Caco-2 (cell line): ENCODE data around the gene FBP2. TPM values are rescaled to one million over a fixed set of nuclear protein-coding genes. Genes with fewer than 3 reads are reported as not detected.

Experiments
- BruUV-seq: library from RNA; stranded (reverse); fragments of 400-500 nt; replicated peaks from 2 replicates; lab custom pipeline; 2021; lab: Mats Ljungman, UMichigan
- CTCF ChIA-PET: fragments of 300-600 bp; sonication (Branson Sonifier 250); formaldehyde crosslinking; loops from one replicate; lab custom pipeline; 2022; ENCODE audit warnings: antibody characterized with exemption; lab: Charles Lee
- POLR2A ChIA-PET: fragments of 300-600 bp; sonication (Branson Sonifier 250); formaldehyde crosslinking; loops from one replicate; lab custom pipeline; 2022; ENCODE audit warnings: antibody characterized with exemption; lab: Charles Lee
- DNase-seq, 2 experiments: peaks; one replicate each; pipeline versions ENCODE4 v3.0.0 to v3.0.0-alpha.2; 2020 to 2022
- H3K27me3 ChIP-seq: replicated peaks from 2 replicates; pipeline ENCODE4 v1.6.0; 2011; ENCODE audit warnings: low read length; ENCODE audit not compliant: control insufficient read depth, insufficient read depth
- H3K36me3 ChIP-seq: 2 replicates; pipeline ENCODE4 v1.5.1; 2011; ENCODE audit warnings: low read length; ENCODE audit not compliant: control insufficient read depth, insufficient read depth
- H3K4me1 ChIP-seq: fragments of 250-450 bp; sonication (Bioruptor Pico); 2 replicates; pipeline ENCODE4 v1.5.1; 2020; ENCODE audit warnings: mild to moderate bottlenecking
- H3K4me3 ChIP-seq: 2 replicates; pipeline ENCODE4 v1.5.1; 2011; ENCODE audit warnings: low read depth, mild to moderate bottlenecking, control low read depth, low read length
- H3K9me3 ChIP-seq: fragments of 250-450 bp; sonication (Bioruptor Pico); 2 replicates; pipeline ENCODE4 v1.5.1; 2020; ENCODE audit warnings: mild to moderate bottlenecking, moderate library complexity
- H3K27ac Mint-ChIP-seq: one replicate; pipeline ENCODE4 v1.8.0; 2022; ENCODE audit warnings: mixed read lengths; ENCODE audit not compliant: unreplicated experiment
- H3K27me3 Mint-ChIP-seq: one replicate; pipeline ENCODE4 v1.8.0; 2022; ENCODE audit warnings: mixed read lengths; ENCODE audit not compliant: insufficient read depth, unreplicated experiment
- H3K36me3 Mint-ChIP-seq: one replicate; pipeline ENCODE4 v1.8.0; 2022; ENCODE audit warnings: mild to moderate bottlenecking, mixed read lengths; ENCODE audit not compliant: insufficient read depth, unreplicated experiment
- H3K4me1 Mint-ChIP-seq: one replicate; pipeline ENCODE4 v1.8.0; 2022; ENCODE audit warnings: low read depth, mixed read lengths; ENCODE audit not compliant: unreplicated experiment
- H3K4me3 Mint-ChIP-seq: one replicate; pipeline ENCODE4 v1.8.0; 2022; ENCODE audit warnings: mild to moderate bottlenecking, moderate library complexity, mixed read lengths; ENCODE audit not compliant: unreplicated experiment
- H3K9me3 Mint-ChIP-seq: one replicate; pipeline ENCODE4 v1.8.0; 2022; ENCODE audit warnings: mixed read lengths; ENCODE audit not compliant: unreplicated experiment
- intact Hi-C: fragments of 100-400 bp; cut with micrococcal nuclease; formaldehyde crosslinking; loops from one replicate; pipeline ENCODE4 v1.10.0; 2022; ENCODE audit not compliant: unreplicated experiment
- total RNA-seq: library from RNA; stranded (reverse); gene quantifications from 2 replicates; pipeline ENCODE4 v1.2.3, GENCODE V29; 2022
- TF ChIP-seq, protein P1 (sequence below), 2 experiments: fragments of 200-600 bp in 1 of 2; IDR thresholded peaks; 1 replicate in 1 of 2; 2 replicates in 1 of 2; pipeline versions ENCODE4 v1.5.1 to v1.8.0; 2011 to 2022; ENCODE audit warnings: antibody characterized with exemption in 1 of 2, control low read depth in 1 of 2, inconsistent platforms in 1 of 2, low read depth in 1 of 2, low read length in 1 of 2, mild to moderate bottlenecking in 1 of 2, moderate library complexity in 1 of 2; ENCODE audit not compliant: insufficient read depth in 1 of 2, severe bottlenecking in 1 of 2, unreplicated experiment in 1 of 2

Gene FBP2
- total RNA-seq, 1 experiment from 2014 or later, result not detected

DNA sequence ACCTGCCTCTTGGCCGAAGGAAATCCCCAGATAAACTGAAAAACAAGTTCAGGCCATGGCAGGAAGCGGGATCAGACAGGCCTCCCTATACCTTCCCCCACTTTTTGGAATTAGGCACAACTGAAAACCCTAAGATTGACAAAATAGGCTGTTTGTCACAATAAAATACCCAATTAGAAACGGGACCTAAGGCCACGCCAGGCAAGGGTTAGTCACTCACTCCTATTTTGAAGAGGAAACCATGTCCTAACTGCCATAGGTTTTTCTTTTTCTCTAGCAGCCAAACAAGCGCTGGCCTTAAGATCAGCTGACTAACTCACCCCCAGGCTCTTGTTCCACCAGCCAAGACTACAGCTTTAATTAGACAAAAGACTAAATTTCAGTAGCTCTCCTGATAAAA, 11.9 kb downstream of the FBP2 start:
- H3K27ac Mint-ChIP-seq, result no peak overlapping the region
- no peak overlapping the region for H3K4me3 Mint-ChIP-seq
- DNase-seq, result no peak
- peaks cover 12% of the 10 kb centered on the region for H3K4me1 Mint-ChIP-seq
- no peaks in the 10 kb centered on the region for H3K36me3 Mint-ChIP-seq
- H3K27me3 ChIP-seq, result no peaks in the 10 kb centered on the region
- no peaks in the 10 kb centered on the region for H3K9me3 ChIP-seq
- H3K36me3 ChIP-seq, result no peaks in the 10 kb centered on the region
- H3K4me1 ChIP-seq, result no peaks in the 10 kb centered on the region
- BruUV-seq, result no TSS peak
- ChIA-PET POLR2A (no interaction called here), CTCF (no interaction called here)
- H3K9me3 Mint-ChIP-seq, result no peaks in the 10 kb centered on the region
- TF ChIP-seq, protein P1, sequence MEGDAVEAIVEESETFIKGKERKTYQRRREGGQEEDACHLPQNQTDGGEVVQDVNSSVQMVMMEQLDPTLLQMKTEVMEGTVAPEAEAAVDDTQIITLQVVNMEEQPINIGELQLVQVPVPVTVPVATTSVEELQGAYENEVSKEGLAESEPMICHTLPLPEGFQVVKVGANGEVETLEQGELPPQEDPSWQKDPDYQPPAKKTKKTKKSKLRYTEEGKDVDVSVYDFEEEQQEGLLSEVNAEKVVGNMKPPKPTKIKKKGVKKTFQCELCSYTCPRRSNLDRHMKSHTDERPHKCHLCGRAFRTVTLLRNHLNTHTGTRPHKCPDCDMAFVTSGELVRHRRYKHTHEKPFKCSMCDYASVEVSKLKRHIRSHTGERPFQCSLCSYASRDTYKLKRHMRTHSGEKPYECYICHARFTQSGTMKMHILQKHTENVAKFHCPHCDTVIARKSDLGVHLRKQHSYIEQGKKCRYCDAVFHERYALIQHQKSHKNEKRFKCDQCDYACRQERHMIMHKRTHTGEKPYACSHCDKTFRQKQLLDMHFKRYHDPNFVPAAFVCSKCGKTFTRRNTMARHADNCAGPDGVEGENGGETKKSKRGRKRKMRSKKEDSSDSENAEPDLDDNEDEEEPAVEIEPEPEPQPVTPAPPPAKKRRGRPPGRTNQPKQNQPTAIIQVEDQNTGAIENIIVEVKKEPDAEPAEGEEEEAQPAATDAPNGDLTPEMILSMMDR (IDR thresholded peaks at IDR 0.05; ENCODE audit: insufficient read depth in 1 of 2, low read depth in 1 of 2, low read length in 1 of 2, severe bottlenecking in 1 of 2, unreplicated experiment in 1 of 2), result no peak
- intact Hi-C loops, result no loop called here
- no peak overlapping the region for H3K4me3 ChIP-seq
- no peaks in the 10 kb centered on the region for H3K27me3 Mint-ChIP-seq

DNA sequence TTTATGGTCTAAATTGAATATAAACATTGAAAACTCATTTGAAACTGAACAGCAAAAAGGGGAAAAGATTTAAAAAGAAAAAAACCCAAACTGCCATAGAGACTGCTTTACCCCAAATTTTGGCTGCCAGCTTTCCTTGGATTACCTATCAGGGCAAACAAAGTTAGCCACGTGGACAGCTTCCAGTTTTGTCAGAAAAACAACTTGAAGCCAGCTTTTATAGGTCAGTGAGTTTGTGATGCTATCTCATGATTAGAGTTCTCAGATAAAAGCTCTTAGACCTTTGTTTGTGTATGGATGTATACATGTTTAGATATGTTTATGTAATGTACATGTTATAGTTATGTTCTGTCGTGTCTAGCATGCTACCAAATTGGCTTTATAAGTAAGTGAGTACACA, 16.1 kb downstream of the FBP2 start:
- DNase-seq, result no peak
- POLR2A ChIA-PET, result no interaction called here

DNA sequence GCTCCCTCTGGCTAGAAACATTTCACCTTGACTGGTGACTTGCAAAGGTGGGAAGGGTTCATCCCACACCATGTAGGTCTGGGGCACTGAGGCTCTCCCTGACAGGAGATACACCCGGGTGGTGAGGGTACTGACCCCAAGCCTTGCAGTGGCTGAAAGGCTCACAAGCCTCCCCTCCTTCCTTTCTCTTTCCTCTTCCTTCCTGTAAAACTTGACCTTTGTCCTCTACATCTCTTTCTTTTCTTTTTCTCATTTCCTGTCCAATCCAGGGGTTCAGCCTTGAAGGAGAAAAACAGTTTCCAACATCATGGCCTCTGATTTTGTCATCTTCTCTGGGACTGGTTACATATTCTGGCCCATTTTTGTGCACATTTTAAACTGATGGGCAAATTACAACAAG, 16.6 kb downstream of the FBP2 start:
- H3K27me3 ChIP-seq, result no peaks in the 10 kb centered on the region
- H3K4me1 Mint-ChIP-seq, result peaks cover 7% of the 10 kb centered on the region
- no peak overlapping the region for H3K27ac Mint-ChIP-seq
- H3K9me3 Mint-ChIP-seq, result no peaks in the 10 kb centered on the region
- H3K4me3 ChIP-seq, result no peak overlapping the region
- no peaks in the 10 kb centered on the region for H3K4me1 ChIP-seq
- H3K4me3 Mint-ChIP-seq, result no peak overlapping the region
- no peak for DNase-seq
- peaks cover 4% of the 10 kb centered on the region for H3K36me3 Mint-ChIP-seq
- no peaks in the 10 kb centered on the region for H3K9me3 ChIP-seq
- POLR2A ChIA-PET, result no interaction called here
- CTCF ChIA-PET, result no interaction called here
- intact Hi-C loops, result no loop called here
- no peaks in the 10 kb centered on the region for H3K36me3 ChIP-seq
- H3K27me3 Mint-ChIP-seq, result peaks cover 9% of the 10 kb centered on the region
- TF ChIP-seq, protein P1 (IDR thresholded peaks at IDR 0.05; ENCODE audit: insufficient read depth in 1 of 2, low read depth in 1 of 2, low read length in 1 of 2, severe bottlenecking in 1 of 2, unreplicated experiment in 1 of 2), result no peak
- BruUV-seq, result no TSS peak

More for the DNA sequence above, 16.1 kb downstream of the FBP2 start:
- H3K36me3 ChIP-seq, result no peaks in the 10 kb centered on the region
- intact Hi-C loops, result no loop called here
- TF ChIP-seq, protein P1 (IDR thresholded peaks at IDR 0.05; ENCODE audit: insufficient read depth in 1 of 2, low read depth in 1 of 2, low read length in 1 of 2, severe bottlenecking in 1 of 2, unreplicated experiment in 1 of 2), result no peak
- no TSS peak for BruUV-seq
- no peaks in the 10 kb centered on the region for H3K4me1 ChIP-seq
- CTCF ChIA-PET, result no interaction called here
- no peaks in the 10 kb centered on the region for H3K9me3 Mint-ChIP-seq
- peaks cover 7% of the 10 kb centered on the region for H3K4me1 Mint-ChIP-seq
- H3K4me3 Mint-ChIP-seq, result no peak overlapping the region
- peaks cover 6% of the 10 kb centered on the region for H3K27me3 Mint-ChIP-seq
- H3K27ac Mint-ChIP-seq, result no peak overlapping the region
- no peaks in the 10 kb centered on the region for H3K9me3 ChIP-seq
- H3K27me3 ChIP-seq, result no peaks in the 10 kb centered on the region
- H3K4me3 ChIP-seq, result no peak overlapping the region
- H3K36me3 Mint-ChIP-seq, result peaks cover 4% of the 10 kb centered on the region
